Esophagus muscularis mucosa (tissue), 3 donors: ENCODE results near the gene RABL2B.
"Not testable (repeated sequence)": the region's sequence is repeated elsewhere in the genome, so short reads cannot be mapped to it uniquely, and the experiment has no call there.

Source experiments
- CTCF ChIP-seq, 3 experiments: fragments of 200-600 bp in 2 of 3; fragments of 450-650 bp in 1 of 3; sonication (generic) in 2 of 3; IDR thresholded peaks; one replicate each; pipeline ENCODE4 v1.5.1; 2017 to 2019; ENCODE audit warnings: antibody characterized with exemption in 3 of 3, mild to moderate bottlenecking in 2 of 3, moderate library complexity in 1 of 3
- POLR2A ChIP-seq: fragments of 450-650 bp; IDR thresholded peaks from one replicate; pipeline ENCODE4 v1.6.1; 2017; ENCODE audit warnings: antibody characterized with exemption, moderate library complexity, mild to moderate bottlenecking, low read depth

DNA sequence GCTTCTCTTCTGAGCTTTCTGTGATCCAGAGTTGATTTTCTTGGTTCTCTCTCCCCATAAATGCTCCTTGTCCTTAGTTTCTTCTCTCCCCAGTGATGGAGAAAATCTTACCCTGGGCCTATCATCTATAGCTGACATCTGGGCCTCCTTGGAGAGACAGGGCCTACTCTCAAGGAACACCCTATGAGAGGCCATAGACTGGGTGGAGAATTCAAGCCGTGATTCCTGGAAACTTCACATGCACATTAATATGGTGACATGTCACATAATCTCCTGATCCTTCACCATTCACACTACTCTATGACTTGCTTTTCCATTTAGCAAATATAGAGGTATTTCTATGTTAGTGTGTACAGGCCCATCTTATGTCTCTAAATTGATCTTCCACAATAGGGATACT lies 35.9 kb downstream of the RABL2B start:
- TF ChIP-seq CTCF (IDR thresholded peaks at IDR 0.05); POLR2A: not testable (repeated sequence)
